Stimulated activated CD4-positive, alpha-beta T cell treated with anti-CD3 and anti-CD28 coated beads, TNF-alpha, amount 100 ng/mL, for 48 hours (primary cell): ENCODE results near the gene CCNDBP1.

ENCODE experiments used
- DNase-seq, 3 donors: peaks; one replicate each; pipeline ENCODE4 v3.0.0-alpha.2; 2020; ENCODE audit warnings: low read depth in 3 of 3

Gene CCNDBP1

DNA sequence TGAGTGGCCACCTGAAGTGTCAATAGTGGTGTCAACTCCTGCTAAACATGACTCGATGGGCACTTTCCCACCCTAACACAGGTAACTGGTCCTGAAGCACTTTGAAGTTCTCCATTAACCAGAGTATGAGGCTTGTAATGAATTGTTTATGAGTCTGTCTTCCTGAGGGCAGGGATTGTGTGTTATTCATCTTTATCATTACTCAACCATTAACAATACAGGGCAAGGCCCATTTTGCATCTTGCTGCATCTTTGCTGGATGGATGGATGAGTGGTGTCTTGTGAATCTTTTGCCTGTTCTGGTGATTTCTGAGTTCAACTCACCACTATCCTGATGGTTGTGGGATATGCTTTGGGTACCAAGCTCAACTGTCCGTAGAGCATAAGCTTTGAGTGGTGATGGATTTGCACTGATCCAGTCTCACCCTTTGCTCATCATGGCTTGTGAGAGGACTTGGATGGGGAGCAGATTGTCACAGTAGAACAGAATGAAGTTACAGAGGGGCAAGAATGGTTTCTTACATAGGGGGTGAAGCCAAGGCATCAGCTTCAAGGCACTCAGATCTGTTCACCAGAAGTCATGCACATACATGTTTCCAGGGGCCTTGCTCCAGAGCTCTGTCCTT lies 57.9 kb downstream of the CCNDBP1 start:
- no peak for DNase-seq

GRCh38 chr15:43244092-43244491 lies 58.9 kb downstream of the CCNDBP1 start:
- no peak for DNase-seq

GRCh38 chr15:43246261-43246774 lies 61.1 kb downstream of the CCNDBP1 start:
- no peak for DNase-seq
